ENCODE results near the gene SSTR5.

DNA sequence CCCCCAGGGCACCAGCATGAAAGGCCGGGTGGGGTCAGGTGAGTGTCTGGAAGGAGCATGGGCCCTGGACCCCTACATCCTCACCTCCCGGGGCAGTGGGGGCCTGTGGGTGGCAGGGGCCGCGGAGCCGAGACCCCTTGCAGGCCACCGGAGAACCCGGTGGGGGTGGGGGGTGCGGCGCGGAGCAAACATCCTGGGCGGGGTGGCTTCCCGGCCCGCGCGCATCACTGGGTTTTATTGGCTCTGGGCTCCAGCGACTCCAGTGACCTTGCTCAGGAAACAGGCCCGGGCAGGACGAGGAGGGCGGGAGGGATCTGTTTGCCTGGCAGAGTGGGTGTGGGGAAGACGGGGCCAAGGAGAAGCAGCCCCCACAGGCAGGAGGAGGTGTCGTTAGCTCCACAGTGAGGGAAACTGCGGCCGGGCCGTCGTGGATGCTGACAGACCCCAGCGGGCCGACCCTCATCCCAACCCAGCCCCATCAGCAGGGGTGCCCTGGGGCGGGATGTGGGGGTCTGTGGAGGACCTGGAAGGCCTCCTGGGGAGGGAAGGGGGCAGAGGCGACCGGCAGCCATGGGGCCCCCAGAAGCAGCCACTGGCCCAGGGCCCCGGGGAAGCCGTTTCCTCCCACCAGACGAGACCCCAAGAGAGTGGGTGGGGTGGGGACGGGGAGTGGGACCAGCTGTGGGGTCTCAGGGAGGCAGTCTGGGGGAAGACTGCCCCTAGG is 10.6 kb downstream of the SSTR5 start:
- TF ChIP-seq, protein P1, sequence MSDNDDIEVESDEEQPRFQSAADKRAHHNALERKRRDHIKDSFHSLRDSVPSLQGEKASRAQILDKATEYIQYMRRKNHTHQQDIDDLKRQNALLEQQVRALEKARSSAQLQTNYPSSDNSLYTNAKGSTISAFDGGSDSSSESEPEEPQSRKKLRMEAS (IDR thresholded peaks at IDR 0.05): no peak
- TF ChIP-seq YY1 (IDR thresholded peaks at IDR 0.05) (no peak), RAD21 (IDR thresholded peaks at IDR 0.05) (no peak), REST (IDR thresholded peaks at IDR 0.05) (no peak), CTCF (IDR thresholded peaks at IDR 0.05; ENCODE audit: low read depth, low read length, missing input control) (no peak), RXRA (IDR thresholded peaks at IDR 0.05) (no peak), JUND (IDR thresholded peaks at IDR 0.05) (no peak), EGR1 (IDR thresholded peaks at IDR 0.05; ENCODE audit: low read depth in 2 of 2) (no peak)
- TF ChIP-seq, protein P2, sequence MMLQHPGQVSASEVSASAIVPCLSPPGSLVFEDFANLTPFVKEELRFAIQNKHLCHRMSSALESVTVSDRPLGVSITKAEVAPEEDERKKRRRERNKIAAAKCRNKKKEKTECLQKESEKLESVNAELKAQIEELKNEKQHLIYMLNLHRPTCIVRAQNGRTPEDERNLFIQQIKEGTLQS (IDR thresholded peaks at IDR 0.05): no peak

All from liver (tissue), 3 donors.